ENCODE data around the gene PTPN14. TPM values are rescaled to one million over a fixed set of nuclear protein-coding genes. Genes with fewer than 3 reads are reported as not detected.

Gene PTPN14
- total and polyA plus RNA-seq, 2 of the 8 experiments (the other 6 are each of a cell fraction or from before 2014, with no cell fraction given): 14.4 to 93.6 TPM

DNA sequence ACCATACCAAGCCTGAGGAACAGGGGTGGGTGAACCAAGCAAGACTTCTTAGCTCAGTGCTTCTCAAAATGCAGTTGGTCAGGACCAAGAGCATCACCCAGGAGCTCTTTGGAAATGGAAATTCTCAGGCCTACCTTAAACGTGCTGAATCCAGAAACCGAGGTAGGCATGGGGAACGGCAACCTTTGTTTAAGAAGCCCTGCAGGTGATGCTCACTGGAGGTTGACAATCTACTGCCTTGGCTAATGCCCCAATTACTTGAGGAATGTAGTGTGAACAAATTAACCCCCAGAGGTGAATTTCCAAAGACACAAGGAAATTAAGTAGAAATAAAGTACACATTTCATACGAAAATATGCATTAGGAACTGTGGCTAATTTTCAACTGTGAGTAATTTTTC lies 5.3 kb downstream of the PTPN14 start:
- Histone ChIP-seq H3K18ac (ENCODE audit: extremely low read depth, low read length) (no peak overlapping the region), H2BK12ac (ENCODE audit: low read depth, low read length) (no peak overlapping the region), H3K79me2 (ENCODE audit: control insufficient read depth in 1 of 2, insufficient read depth in 2 of 2, low read length in 2 of 2) (peaks cover 26 to 95% of the 10 kb centered on the region in 2 experiments), H2BK15ac (ENCODE audit: low read length) (no peak overlapping the region), H4K20me1 (replicated peaks in 1 of 2; ENCODE audit: control insufficient read depth in 1 of 2, insufficient read depth in 2 of 2, low read length in 2 of 2) (peaks cover 4 to 15% of the 10 kb centered on the region in 2 experiments), H3K79me1 (ENCODE audit: low read depth, low read length) (peaks cover 17% of the 10 kb centered on the region), H4K5ac (ENCODE audit: insufficient read length, low read depth, low read length) (no peak overlapping the region), H3K4me3 (ENCODE audit: extremely low read depth in 1 of 4, insufficient read depth in 2 of 4, low read depth in 3 of 4, low read length in 4 of 4) (no peak overlapping the region), H3K36me3 (ENCODE audit: control insufficient read depth in 2 of 4, insufficient read depth in 4 of 4, low read length in 3 of 4) (no peaks in the 10 kb centered on the region), H3K27me3 (replicated peaks in 1 of 4; ENCODE audit: control insufficient read depth in 3 of 4, extremely low read depth in 1 of 4, insufficient read depth in 3 of 4, low read length in 3 of 4) (no peaks in the 10 kb centered on the region), H3K4me1 (replicated peaks in 1 of 4; ENCODE audit: control insufficient read depth in 3 of 4, insufficient read depth in 4 of 4, low read length in 3 of 4) (peaks cover 2 to 9% (median 4%) of the 10 kb centered on the region in 4 experiments; a peak in 5 of 7 replicates), H3K4ac (replicated peaks; ENCODE audit: insufficient read length, low read depth, low read length) (no peak overlapping the region), H3K23me2 (ENCODE audit: low read depth, low read length) (peaks cover 8% of the 10 kb centered on the region; the same call in 1 of the 2 replicates), H3K27ac (ENCODE audit: low read depth, low read length) (no peak overlapping the region), H2AK5ac (ENCODE audit: low read depth, low read length) (no peak overlapping the region), H2BK5ac (ENCODE audit: low read depth, low read length) (no peak overlapping the region), H3K23ac (ENCODE audit: insufficient read length) (no peak overlapping the region), H2BK20ac (ENCODE audit: low read length) (no peak overlapping the region), H3K56ac (replicated peaks; ENCODE audit: insufficient read length, low read depth, low read length) (no peak overlapping the region), H2AFZ (ENCODE audit: low read length) (no peak overlapping the region), H2BK120ac (replicated peaks; ENCODE audit: low read depth, low read length) (no peak overlapping the region), H3K4me2 (ENCODE audit: insufficient read depth in 1 of 2, low read depth in 2 of 2, low read length in 2 of 2) (no peak overlapping the region; a peak in 1 of 4 replicates), H3K14ac (ENCODE audit: insufficient read length) (no peak overlapping the region), H4K91ac (replicated peaks; ENCODE audit: insufficient read length, low read length) (no peak overlapping the region), H4K8ac (ENCODE audit: extremely low read depth, insufficient read depth, low read length) (no peak overlapping the region), H3K9ac (replicated peaks in 1 of 4; ENCODE audit: extremely low read depth in 1 of 4, low read depth in 3 of 4, low read length in 3 of 4) (no peak overlapping the region), H3K9me3 (ENCODE audit: insufficient read depth in 2 of 2, low read depth in 1 of 2, low read length in 1 of 2) (no peaks in the 10 kb centered on the region)
- no peak for FAIRE-seq
- 87% methylated on average over 4 of the region's 4 CpGs; no CpG with 5 or more reads in 1 of the 2 experiments for WGBS, 2 experiments (ENCODE audit: extremely low coverage in 1 of 2, insufficient coverage in 1 of 2, insufficient read length in 1 of 2, insufficient replicate concordance in 2 of 2, low coverage in 1 of 2, low lambda C conversion rate in 2 of 2, missing lambda C conversion rate in 1 of 2)
- no peak for DNase-seq (ENCODE audit: low read depth in 1 of 2, low spot score in 2 of 2)
- ChIA-PET CTCF (ENCODE audit: partially characterized antibody) (interaction anchor here (0.8 to 1.4 kb wide), 2 partner anchors 52 to 93 kb away, joined by 3 to 4 read pairs; no protein-coding TSS in a partner anchor), POLR2A (ENCODE audit: partially characterized antibody) (no interaction called here)
- TF ChIP-seq EP300 (IDR thresholded peaks at IDR 0.05; ENCODE audit: borderline replicate concordance in 1 of 2, low read depth in 2 of 2, low read length in 2 of 2) (no peak), ATF3 (IDR thresholded peaks at IDR 0.05; ENCODE audit: insufficient read depth, low read depth, low read length) (no peak), JUN (IDR thresholded peaks at IDR 0.05; ENCODE audit: low read depth, low read length) (no peak), TEAD4 (IDR thresholded peaks at IDR 0.05; ENCODE audit: low read depth, low read length) (no peak), SAP30 (IDR thresholded peaks at IDR 0.05; ENCODE audit: insufficient read depth, insufficient replicate concordance, low read length) (no peak), MAX (IDR thresholded peaks at IDR 0.05) (no peak), JUND (IDR thresholded peaks at IDR 0.05; ENCODE audit: low read length) (no peak), GTF2F1 (IDR thresholded peaks at IDR 0.05; ENCODE audit: borderline replicate concordance, low read depth, low read length) (no peak), CHD1 (IDR thresholded peaks at IDR 0.05; ENCODE audit: low read depth, low read length) (no peak), TBP (IDR thresholded peaks at IDR 0.05; ENCODE audit: low read depth, low read length) (no peak), CBX5 (IDR thresholded peaks at IDR 0.05; ENCODE audit: low read depth, low read length) (no peak), EGR1 (IDR thresholded peaks at IDR 0.05; ENCODE audit: borderline replicate concordance, low read depth, low read length) (no peak), KDM4A (IDR thresholded peaks at IDR 0.05; ENCODE audit: low read depth, low read length, severe bottlenecking) (no peak), SRF (IDR thresholded peaks at IDR 0.05; ENCODE audit: low read depth, low read length) (no peak)
